Mesendoderm (in vitro differentiated cells): ENCODE data around the gene COL11A2.

ENCODE experiments used
- DNase-seq: peaks from one replicate; pipeline ENCODE4 v3.0.0; 2013
- H2AK5ac ChIP-seq: 2 replicates; pipeline ENCODE4 v1.6.1; 2013; ENCODE audit warnings: low read length, inconsistent platforms
- H2BK120ac ChIP-seq: 2 replicates; pipeline ENCODE4 v1.6.1; 2013; ENCODE audit warnings: low read depth, mild to moderate bottlenecking, low read length, moderate library complexity, mixed read lengths
- H2BK15ac ChIP-seq: replicated peaks from 2 replicates; pipeline ENCODE4 v1.6.1; 2013; ENCODE audit warnings: low read depth, mild to moderate bottlenecking, moderate library complexity
- H2BK5ac ChIP-seq: 2 replicates; pipeline ENCODE4 v1.6.1; 2013; ENCODE audit warnings: low read length, inconsistent platforms
- H3K18ac ChIP-seq: 2 replicates; pipeline ENCODE4 v1.6.1; 2013; ENCODE audit warnings: mild to moderate bottlenecking, low read length, mixed read lengths
- H3K23ac ChIP-seq: one replicate; pipeline ENCODE4 v1.6.1; 2013; ENCODE audit warnings: low read length
- H3K27ac ChIP-seq: 2 replicates; pipeline ENCODE4 v1.5.1; 2013; ENCODE audit warnings: low read depth, mild to moderate bottlenecking, inconsistent platforms, low read length, moderate library complexity
- H3K27me3 ChIP-seq: 2 replicates; pipeline ENCODE4 v1.6.1; 2013; ENCODE audit warnings: low read length, control low read depth, mild to moderate bottlenecking, inconsistent platforms; ENCODE audit not compliant: insufficient read depth, poor library complexity
- H3K36me3 ChIP-seq: 2 replicates; pipeline ENCODE4 v1.6.1; 2013; ENCODE audit warnings: low read length, inconsistent platforms; ENCODE audit not compliant: control insufficient read depth, insufficient read depth
- H3K4ac ChIP-seq: one replicate; pipeline ENCODE4 v1.6.1; 2013; ENCODE audit warnings: low read depth, mild to moderate bottlenecking, low read length, moderate library complexity
- H3K4me1 ChIP-seq: 2 replicates; pipeline ENCODE4 v1.6.1; 2013; ENCODE audit warnings: low read depth, low read length, inconsistent platforms; ENCODE audit not compliant: control insufficient read depth
- H3K4me2 ChIP-seq: 2 replicates; pipeline ENCODE4 v1.6.1; 2013; ENCODE audit warnings: low read length
- H3K4me3 ChIP-seq: 2 replicates; pipeline ENCODE4 v1.5.1; 2013; ENCODE audit warnings: mild to moderate bottlenecking, low read length
- H3K56ac ChIP-seq: one replicate; pipeline ENCODE4 v1.6.1; 2013; ENCODE audit warnings: low read length
- H3K79me1 ChIP-seq: 2 replicates; pipeline ENCODE4 v1.6.1; 2013; ENCODE audit warnings: low read length, inconsistent platforms
- H3K79me2 ChIP-seq: 2 replicates; pipeline ENCODE4 v1.6.1; 2013; ENCODE audit warnings: mild to moderate bottlenecking, low read length; ENCODE audit not compliant: control insufficient read depth, insufficient read depth
- H3K9ac ChIP-seq: 2 replicates; pipeline ENCODE4 v1.6.1; 2013; ENCODE audit warnings: low read length, inconsistent platforms
- H4K5ac ChIP-seq: one replicate; pipeline ENCODE4 v1.6.1; 2013; ENCODE audit warnings: low read length
- H4K8ac ChIP-seq: one replicate; pipeline ENCODE4 v1.6.1; 2013; ENCODE audit warnings: low read depth, mild to moderate bottlenecking, control low read depth, low read length, moderate library complexity
- WGBS: extraction: QIAGEN DNeasy Blood & Tissue Kit; methylation state at CpG from one replicate; pipeline ENCODE4 v1.1.7; 2013; ENCODE audit warnings: low lambda C conversion rate, missing lambda C conversion rate; ENCODE audit not compliant: insufficient coverage; ENCODE audit errors: extremely low coverage; 5-methylcytosine and 5-hydroxymethylcytosine counted together

COL11A2 gene

GRCh38 chr6:33205191-33206026, 13.1 kb upstream of the COL11A2 start:
- H2AK5ac ChIP-seq: no peak overlapping the region
- no peak overlapping the region for H3K18ac ChIP-seq
- no peak overlapping the region for H4K5ac ChIP-seq
- no peak overlapping the region for H3K27ac ChIP-seq
- DNase-seq: peak; percentile 86
- H2BK120ac ChIP-seq: no peak overlapping the region
- no peak overlapping the region for H3K4ac ChIP-seq
- peaks cover 12% of the 10 kb centered on the region for H3K36me3 ChIP-seq
- H3K79me2 ChIP-seq: peaks cover 19% of the 10 kb centered on the region
- H3K79me1 ChIP-seq: peaks cover 23% of the 10 kb centered on the region
- peak overlapping the region; percentile 92 for H3K56ac ChIP-seq
- H3K9ac ChIP-seq: peak overlapping the region; percentile 86
- no peak overlapping the region for H4K8ac ChIP-seq
- no peak overlapping the region for H2BK15ac ChIP-seq
- no peak overlapping the region for H2BK5ac ChIP-seq
- peak overlapping the region; percentile 77 for H3K4me2 ChIP-seq
- H3K4me3 ChIP-seq: no peak overlapping the region
- H3K4me1 ChIP-seq: peaks cover 15% of the 10 kb centered on the region
- WGBS: no CpG with 5 or more reads among the region's 17 CpGs
- H3K27me3 ChIP-seq: no peaks in the 10 kb centered on the region
- H3K23ac ChIP-seq: no peak overlapping the region

GRCh38 chr6:33204415-33205190, 12.3 kb upstream of the COL11A2 start, which contains the start of gene HSD17B8:
HSD17B8 (plus strand) TSS chr6:33204655; CDS start chr6:33204669, 14 bp downstream.
- peak within 1 kb of the TSS; percentile 85 for H3K4me3 ChIP-seq
- H3K79me1 ChIP-seq: peaks cover 22% of the 10 kb centered on the region
- H3K9ac ChIP-seq: peak within 1 kb of the TSS; percentile 86
- peak within 1 kb of the TSS; percentile 77 for H3K4me2 ChIP-seq
- H3K4ac ChIP-seq: no peak within 1 kb of the TSS
- no CpG with 5 or more reads among the region's 48 CpGs for WGBS
- H4K8ac ChIP-seq: no peak within 1 kb of the TSS
- peak; percentile 95 for DNase-seq
- H4K5ac ChIP-seq: no peak within 1 kb of the TSS
- peak within 1 kb of the TSS; percentile 37 for H3K23ac ChIP-seq
- H2BK120ac ChIP-seq: no peak within 1 kb of the TSS
- H2BK5ac ChIP-seq: peak within 1 kb of the TSS; percentile 37
- H3K18ac ChIP-seq: no peak within 1 kb of the TSS
- no peaks in the 10 kb centered on the region for H3K27me3 ChIP-seq
- H3K79me2 ChIP-seq: peaks cover 19% of the 10 kb centered on the region
- H3K27ac ChIP-seq: no peak within 1 kb of the TSS
- H2BK15ac ChIP-seq: no peak within 1 kb of the TSS
- H3K36me3 ChIP-seq: peaks cover 12% of the 10 kb centered on the region
- no peak within 1 kb of the TSS for H2AK5ac ChIP-seq
- peaks cover 15% of the 10 kb centered on the region for H3K4me1 ChIP-seq
- peak within 1 kb of the TSS; percentile 92 for H3K56ac ChIP-seq

GRCh38 chr6:33204165-33204414, 11.8 kb upstream of the COL11A2 start:
- no peak for DNase-seq
- peaks cover 21% of the 10 kb centered on the region for H3K79me2 ChIP-seq
- H3K79me1 ChIP-seq: peaks cover 23% of the 10 kb centered on the region
- H3K27me3 ChIP-seq: no peaks in the 10 kb centered on the region
- no peak overlapping the region for H4K5ac ChIP-seq
- no peak overlapping the region for H4K8ac ChIP-seq
- H3K18ac ChIP-seq: no peak overlapping the region
- H3K4me2 ChIP-seq: no peak overlapping the region
- H3K4me1 ChIP-seq: peaks cover 15% of the 10 kb centered on the region
- no peak overlapping the region for H2AK5ac ChIP-seq
- no peak overlapping the region for H3K56ac ChIP-seq
- no peak overlapping the region for H2BK5ac ChIP-seq
- H3K36me3 ChIP-seq: peaks cover 12% of the 10 kb centered on the region
- H2BK120ac ChIP-seq: no peak overlapping the region
- H3K4ac ChIP-seq: no peak overlapping the region
- WGBS: no CpG with 5 or more reads among the region's 4 CpGs
- H3K27ac ChIP-seq: no peak overlapping the region
- H3K9ac ChIP-seq: no peak overlapping the region
- no peak overlapping the region for H3K4me3 ChIP-seq
- H3K23ac ChIP-seq: no peak overlapping the region
- H2BK15ac ChIP-seq: no peak overlapping the region

GRCh38 chr6:33203443-33204164, 11.3 kb upstream of the COL11A2 start:
- H2BK5ac ChIP-seq: no peak overlapping the region
- no peak overlapping the region for H2BK120ac ChIP-seq
- no peak overlapping the region for H2BK15ac ChIP-seq
- H4K5ac ChIP-seq: no peak overlapping the region
- no peak overlapping the region for H3K27ac ChIP-seq
- H3K4me1 ChIP-seq: peaks cover 12% of the 10 kb centered on the region
- peaks cover 20% of the 10 kb centered on the region for H3K79me1 ChIP-seq
- WGBS: no CpG with 5 or more reads among the region's 7 CpGs
- no peak overlapping the region for H3K4me3 ChIP-seq
- no peak overlapping the region for H3K23ac ChIP-seq
- no peak overlapping the region for H2AK5ac ChIP-seq
- no peak overlapping the region for H3K56ac ChIP-seq
- no peak overlapping the region for H3K4ac ChIP-seq
- no peak overlapping the region for H3K9ac ChIP-seq
- H3K18ac ChIP-seq: no peak overlapping the region
- peaks cover 21% of the 10 kb centered on the region for H3K79me2 ChIP-seq
- no peak for DNase-seq
- no peak overlapping the region for H3K4me2 ChIP-seq
- H3K27me3 ChIP-seq: no peaks in the 10 kb centered on the region
- peaks cover 12% of the 10 kb centered on the region for H3K36me3 ChIP-seq
- no peak overlapping the region for H4K8ac ChIP-seq

GRCh38 chr6:33202799-33203198, 10.5 kb upstream of the COL11A2 start:
- H3K4ac ChIP-seq: no peak overlapping the region
- no CpG with 5 or more reads among the region's 6 CpGs for WGBS
- no peak overlapping the region for H4K8ac ChIP-seq
- H3K79me1 ChIP-seq: peaks cover 20% of the 10 kb centered on the region
- no peak for DNase-seq
- H3K27me3 ChIP-seq: no peaks in the 10 kb centered on the region
- no peak overlapping the region for H3K27ac ChIP-seq
- no peak overlapping the region for H3K18ac ChIP-seq
- no peak overlapping the region for H2BK120ac ChIP-seq
- H3K9ac ChIP-seq: no peak overlapping the region
- no peak overlapping the region for H4K5ac ChIP-seq
- H2BK15ac ChIP-seq: no peak overlapping the region
- H3K79me2 ChIP-seq: peaks cover 21% of the 10 kb centered on the region
- H3K36me3 ChIP-seq: peaks cover 12% of the 10 kb centered on the region
- no peak overlapping the region for H3K56ac ChIP-seq
- H3K4me3 ChIP-seq: no peak overlapping the region
- H3K4me1 ChIP-seq: peaks cover 12% of the 10 kb centered on the region
- no peak overlapping the region for H2AK5ac ChIP-seq
- no peak overlapping the region for H2BK5ac ChIP-seq
- H3K23ac ChIP-seq: no peak overlapping the region
- H3K4me2 ChIP-seq: no peak overlapping the region
